ENCODE results near the gene ST3GAL6.

DNA sequence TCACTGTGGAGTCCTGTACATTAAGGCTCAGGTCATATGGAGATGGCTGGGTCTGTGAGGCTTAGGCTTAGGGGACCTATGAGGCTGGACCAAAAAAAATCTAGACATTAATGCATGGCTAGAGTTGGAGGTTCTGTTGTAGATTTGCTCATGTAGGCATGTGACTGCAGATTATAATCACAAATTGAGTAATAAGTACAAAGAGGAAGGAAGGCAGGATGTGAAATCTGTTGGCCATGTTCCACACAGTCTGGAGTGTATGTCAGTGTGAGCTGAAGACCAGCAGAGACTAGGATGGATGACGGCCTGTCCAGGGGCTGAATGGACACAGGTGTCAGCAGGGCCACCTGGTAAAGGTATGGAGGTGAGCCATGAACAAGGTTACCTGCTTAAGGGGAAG, at the start of gene ST3GAL6:
- TF ChIP-seq, protein P1, sequence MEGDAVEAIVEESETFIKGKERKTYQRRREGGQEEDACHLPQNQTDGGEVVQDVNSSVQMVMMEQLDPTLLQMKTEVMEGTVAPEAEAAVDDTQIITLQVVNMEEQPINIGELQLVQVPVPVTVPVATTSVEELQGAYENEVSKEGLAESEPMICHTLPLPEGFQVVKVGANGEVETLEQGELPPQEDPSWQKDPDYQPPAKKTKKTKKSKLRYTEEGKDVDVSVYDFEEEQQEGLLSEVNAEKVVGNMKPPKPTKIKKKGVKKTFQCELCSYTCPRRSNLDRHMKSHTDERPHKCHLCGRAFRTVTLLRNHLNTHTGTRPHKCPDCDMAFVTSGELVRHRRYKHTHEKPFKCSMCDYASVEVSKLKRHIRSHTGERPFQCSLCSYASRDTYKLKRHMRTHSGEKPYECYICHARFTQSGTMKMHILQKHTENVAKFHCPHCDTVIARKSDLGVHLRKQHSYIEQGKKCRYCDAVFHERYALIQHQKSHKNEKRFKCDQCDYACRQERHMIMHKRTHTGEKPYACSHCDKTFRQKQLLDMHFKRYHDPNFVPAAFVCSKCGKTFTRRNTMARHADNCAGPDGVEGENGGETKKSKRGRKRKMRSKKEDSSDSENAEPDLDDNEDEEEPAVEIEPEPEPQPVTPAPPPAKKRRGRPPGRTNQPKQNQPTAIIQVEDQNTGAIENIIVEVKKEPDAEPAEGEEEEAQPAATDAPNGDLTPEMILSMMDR (IDR thresholded peaks at IDR 0.05) = no peak
- TF ChIP-seq EZH2 (IDR thresholded peaks at IDR 0.05; ENCODE audit: borderline replicate concordance, insufficient read depth, low read depth, low read length, poor library complexity, severe bottlenecking) = no peak
